ENCODE results near the gene HSPG2. TPM values are rescaled to one million over a fixed set of nuclear protein-coding genes. Genes with fewer than 3 reads are reported as not detected.

Gene HSPG2
- total RNA-seq, 2 experiments from 2014 or later: 1.6 to 4.7 TPM

GRCh38 chr1:21885236-21886037, 51.7 kb downstream of the HSPG2 start:
- H3K4me3 ChIP-seq (ENCODE audit: low read depth, low read length, poor library complexity, severe bottlenecking): no peak overlapping the region
- no TSS peak for BruUV-seq (replicated peaks)
- no peaks in the 10 kb centered on the region for H3K36me3 ChIP-seq (ENCODE audit: insufficient read depth, low read length)
- ChIA-PET CTCF (ENCODE audit: unreplicated experiment) (no interaction called here), POLR2A (no interaction called here)
- no peak overlapping the region for H3K27ac ChIP-seq (ENCODE audit: low read depth, low read length, poor library complexity, severe bottlenecking)
- no peak overlapping the region for H2AFZ ChIP-seq (ENCODE audit: low read length)
- H3K79me2 ChIP-seq (ENCODE audit: insufficient read depth, low read depth, low read length): no peaks in the 10 kb centered on the region
- TF ChIP-seq EZH2phosphoT487 (IDR thresholded peaks at IDR 0.05; ENCODE audit: borderline replicate concordance, low read depth, low read length) (no peak), CTCF (conservative IDR thresholded peaks at IDR 0.05; ENCODE audit: low read length) (no peak)
- no peaks in the 10 kb centered on the region for H3K9me2 ChIP-seq (ENCODE audit: insufficient read depth, low read length)
- DNase-seq (ENCODE audit: low spot score): no peak
- intact Hi-C loops (cut with micrococcal nuclease; ENCODE audit: unreplicated experiment): no loop called here
- no peaks in the 10 kb centered on the region for H4K20me1 ChIP-seq (ENCODE audit: insufficient read depth, low read length)
- H3K4me1 ChIP-seq (ENCODE audit: insufficient read depth, low read length, poor library complexity, severe bottlenecking): no peaks in the 10 kb centered on the region
- no peak overlapping the region for H3K4me2 ChIP-seq (ENCODE audit: low read length)
- no peaks in the 10 kb centered on the region for H3K9me3 ChIP-seq (ENCODE audit: low read length)

GRCh38 chr1:21884456-21885235, 52.5 kb downstream of the HSPG2 start:
- H3K4me2 ChIP-seq (ENCODE audit: low read length): no peak overlapping the region
- BruUV-seq (replicated peaks): no TSS peak
- no peak overlapping the region for H2AFZ ChIP-seq (ENCODE audit: low read length)
- H3K4me3 ChIP-seq (ENCODE audit: low read depth, low read length, poor library complexity, severe bottlenecking): no peak overlapping the region
- CTCF ChIA-PET (ENCODE audit: unreplicated experiment): no interaction called here
- POLR2A ChIA-PET: no interaction called here
- H3K27ac ChIP-seq (ENCODE audit: low read depth, low read length, poor library complexity, severe bottlenecking): no peak overlapping the region
- no peaks in the 10 kb centered on the region for H4K20me1 ChIP-seq (ENCODE audit: insufficient read depth, low read length)
- H3K79me2 ChIP-seq (ENCODE audit: insufficient read depth, low read depth, low read length): no peaks in the 10 kb centered on the region
- H3K4me1 ChIP-seq (ENCODE audit: insufficient read depth, low read length, poor library complexity, severe bottlenecking): no peaks in the 10 kb centered on the region
- no peaks in the 10 kb centered on the region for H3K9me3 ChIP-seq (ENCODE audit: low read length)
- H3K9me2 ChIP-seq (ENCODE audit: insufficient read depth, low read length): no peaks in the 10 kb centered on the region
- TF ChIP-seq EZH2phosphoT487 (IDR thresholded peaks at IDR 0.05; ENCODE audit: borderline replicate concordance, low read depth, low read length) (no peak), CTCF (conservative IDR thresholded peaks at IDR 0.05; ENCODE audit: low read length) (no peak)
- no peaks in the 10 kb centered on the region for H3K36me3 ChIP-seq (ENCODE audit: insufficient read depth, low read length)
- intact Hi-C loops (cut with micrococcal nuclease; ENCODE audit: unreplicated experiment): no loop called here
- DNase-seq (ENCODE audit: low spot score): no peak
